Choroid plexus epithelial cell (primary cell): ENCODE results near the gene NMNAT2.

Source experiments
- DNase-seq: peaks from one replicate; pipeline ENCODE4 v3.0.0-alpha.2; 2010; ENCODE audit warnings: low read depth
- H3K4me3 ChIP-seq: 2 replicates; pipeline ENCODE4 v1.5.1; 2011; ENCODE audit warnings: low read depth, mild to moderate bottlenecking, control low read depth, low read length, moderate library complexity
- CTCF ChIP-seq: conservative IDR thresholded peaks from 2 replicates; pipeline ENCODE4 v1.5.1; 2011; ENCODE audit warnings: low read depth, mild to moderate bottlenecking, control low read depth, inconsistent platforms, low read length, moderate library complexity

Gene NMNAT2

GRCh38 chr1:183300828-183301227, 117.4 kb downstream of the NMNAT2 start:
- H3K4me3 ChIP-seq, result no peak overlapping the region
- DNase-seq, result no peak
- TF ChIP-seq CTCF, result no peak

- H3K4me3 ChIP-seq, result no peak overlapping the region
- no peak for TF ChIP-seq CTCF
- DNase-seq, result no peak
Measured at GRCh38 chr1:183300395-183300794, 117.8 kb downstream of the NMNAT2 start.

GRCh38 chr1:183296782-183297181, 121.4 kb downstream of the NMNAT2 start:
- no peak overlapping the region for H3K4me3 ChIP-seq
- TF ChIP-seq CTCF, result no peak
- no peak for DNase-seq

- DNase-seq, result no peak
- no peak for TF ChIP-seq CTCF
Measured at GRCh38 chr1:183295521-183295920, 122.7 kb downstream of the NMNAT2 start.

GRCh38 chr1:183293876-183294275, 124.3 kb downstream of the NMNAT2 start:
- no peak for DNase-seq
- no peak for TF ChIP-seq CTCF
- no peak overlapping the region for H3K4me3 ChIP-seq

More at GRCh38 chr1:183295521-183295920, 122.7 kb downstream of the NMNAT2 start:
- H3K4me3 ChIP-seq, result no peak overlapping the region

- DNase-seq, result no peak
- no peak for TF ChIP-seq CTCF
- no peak overlapping the region for H3K4me3 ChIP-seq
Measured at GRCh38 chr1:183293241-183293640, 124.9 kb downstream of the NMNAT2 start.

GRCh38 chr1:183291802-183292514, 126.2 kb downstream of the NMNAT2 start:
- H3K4me3 ChIP-seq, result no peak overlapping the region
- DNase-seq, result peak; percentile 20
- TF ChIP-seq CTCF, result no peak
